Parathyroid adenoma (tissue), 2 donors: ENCODE results near the gene PRDM16.

ENCODE experiments used
- H2AFZ ChIP-seq: fragments of 300-600 bp; sonication (generic); one replicate; pipeline ENCODE4 v1.7.0; 2017; ENCODE audit warnings: antibody characterized with exemption, mild to moderate bottlenecking
- H3K27ac ChIP-seq: fragments of 300-600 bp; sonication (generic); one replicate; pipeline ENCODE4 v1.7.0; 2017
- H3K27me3 ChIP-seq: fragments of 300-600 bp; sonication (generic); one replicate; pipeline ENCODE4 v1.7.0; 2017; ENCODE audit warnings: low read length; ENCODE audit not compliant: control insufficient read depth, insufficient read depth
- H3K36me3 ChIP-seq: fragments of 300-600 bp; sonication (generic); one replicate; pipeline ENCODE4 v1.7.0; 2017; ENCODE audit warnings: low read length; ENCODE audit not compliant: control insufficient read depth, insufficient read depth
- H3K4me1 ChIP-seq: fragments of 300-600 bp; sonication (generic); one replicate; pipeline ENCODE4 v1.7.0; 2017; ENCODE audit warnings: control low read depth
- H3K4me2 ChIP-seq: fragments of 300-600 bp; sonication (generic); one replicate; pipeline ENCODE4 v1.7.0; 2017; ENCODE audit warnings: low read length
- H3K4me3 ChIP-seq: fragments of 300-600 bp; sonication (generic); one replicate; pipeline ENCODE4 v1.7.0; 2017; ENCODE audit warnings: low read depth, low read length
- H3K79me2 ChIP-seq: fragments of 300-600 bp; sonication (generic); one replicate; pipeline ENCODE4 v1.7.0; 2017; ENCODE audit warnings: control low read depth
- H3K9ac ChIP-seq: fragments of 300-600 bp; sonication (generic); one replicate; pipeline ENCODE4 v1.7.0; 2017; ENCODE audit warnings: mild to moderate bottlenecking
- H3K9me3 ChIP-seq: fragments of 300-600 bp; sonication (generic); one replicate; pipeline ENCODE4 v1.7.0; 2017; ENCODE audit warnings: low read length; ENCODE audit not compliant: control insufficient read depth
- CTCF ChIP-seq: fragments of 300-600 bp; sonication (generic); IDR thresholded peaks from one replicate; pipeline ENCODE4 v1.7.0; 2017; ENCODE audit warnings: antibody characterized with exemption, mild to moderate bottlenecking
- donor health status: primary hyperparathyroidism.

The PRDM16 gene

GRCh38 chr1:3477241-3477995 is 408.4 kb downstream of the PRDM16 start:
- Histone ChIP-seq H3K4me3 (no peak overlapping the region), H2AFZ (no peak overlapping the region), H3K27me3 (no peaks in the 10 kb centered on the region), H3K9ac (no peak overlapping the region), H3K36me3 (no peaks in the 10 kb centered on the region), H3K9me3 (no peaks in the 10 kb centered on the region), H3K4me2 (no peak overlapping the region), H3K27ac (no peak overlapping the region), H3K4me1 (no peaks in the 10 kb centered on the region), H3K79me2 (no peaks in the 10 kb centered on the region)
- no peak for TF ChIP-seq CTCF

GRCh38 chr1:3478187-3478586 is 409.2 kb downstream of the PRDM16 start:
- Histone ChIP-seq H3K9me3 (no peaks in the 10 kb centered on the region), H3K4me2 (no peak overlapping the region), H2AFZ (no peak overlapping the region), H3K4me1 (no peaks in the 10 kb centered on the region), H3K27me3 (no peaks in the 10 kb centered on the region), H3K27ac (no peak overlapping the region), H3K9ac (no peak overlapping the region), H3K79me2 (no peaks in the 10 kb centered on the region), H3K4me3 (no peak overlapping the region), H3K36me3 (no peaks in the 10 kb centered on the region)
- no peak for TF ChIP-seq CTCF

GRCh38 chr1:3479511-3480368 is 410.7 kb downstream of the PRDM16 start:
- no peak overlapping the region for H3K27ac ChIP-seq

GRCh38 chr1:3480369-3480719 is 411.3 kb downstream of the PRDM16 start:
- no peaks in the 10 kb centered on the region for H3K4me1 ChIP-seq
- no peak overlapping the region for H3K27ac ChIP-seq
- no peak overlapping the region for H3K4me3 ChIP-seq
- no peaks in the 10 kb centered on the region for H3K79me2 ChIP-seq
- no peaks in the 10 kb centered on the region for H3K27me3 ChIP-seq
- no peaks in the 10 kb centered on the region for H3K9me3 ChIP-seq
- H3K36me3 ChIP-seq = no peaks in the 10 kb centered on the region
- no peak overlapping the region for H2AFZ ChIP-seq
- no peak for TF ChIP-seq CTCF
- H3K9ac ChIP-seq = no peak overlapping the region
- no peak overlapping the region for H3K4me2 ChIP-seq

More at GRCh38 chr1:3479511-3480368, 410.7 kb downstream of the PRDM16 start:
- Histone ChIP-seq H3K79me2 (no peaks in the 10 kb centered on the region), H3K4me1 (no peaks in the 10 kb centered on the region), H3K4me3 (no peak overlapping the region), H3K9ac (no peak overlapping the region), H3K36me3 (no peaks in the 10 kb centered on the region), H3K27me3 (no peaks in the 10 kb centered on the region), H2AFZ (no peak overlapping the region), H3K4me2 (no peak overlapping the region), H3K9me3 (no peaks in the 10 kb centered on the region)
- no peak for TF ChIP-seq CTCF
